Measurements from ENCODE around the gene KIFBP. TPM values are rescaled to one million over a fixed set of nuclear protein-coding genes. Genes with fewer than 3 reads are reported as not detected.

Gene KIFBP
- total RNA-seq, 3 donors from 2014 or later: 28.2 to 37.9 (median 29.1) TPM

DNA sequence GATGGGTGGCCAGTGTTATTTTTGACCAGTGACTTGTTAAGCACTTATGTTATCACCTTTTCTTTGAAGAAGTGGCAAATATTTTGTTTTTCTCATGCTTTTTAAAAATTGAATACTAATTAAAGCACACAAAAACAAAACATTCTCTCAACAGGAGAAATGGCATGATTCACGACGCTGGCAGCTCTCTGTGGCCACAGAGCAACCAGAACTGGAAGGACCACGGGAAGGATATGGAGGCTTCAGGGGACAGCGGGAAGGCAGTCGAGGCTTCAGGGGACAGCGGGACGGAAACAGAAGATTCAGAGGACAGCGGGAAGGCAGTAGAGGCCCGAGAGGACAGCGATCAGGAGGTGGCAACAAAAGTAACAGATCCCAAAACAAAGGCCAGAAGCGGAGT lies 6.2 kb upstream of the KIFBP start:
- H3K4me1 ChIP-seq: peaks cover 0 to 3% of the 10 kb centered on the region in 2 donors
- no peaks in the 10 kb centered on the region for H3K36me3 ChIP-seq
- no peak overlapping the region for H3K27ac ChIP-seq
- no peaks in the 10 kb centered on the region for H3K27me3 ChIP-seq
- no peak overlapping the region for H3K4me3 ChIP-seq
- intact Hi-C loops (cut with DNase I; ENCODE audit: low total_unique reads): no loop called here
- DNase-seq (ENCODE audit: low spot score in 2 of 2): no peak
- TF ChIP-seq, protein P1, sequence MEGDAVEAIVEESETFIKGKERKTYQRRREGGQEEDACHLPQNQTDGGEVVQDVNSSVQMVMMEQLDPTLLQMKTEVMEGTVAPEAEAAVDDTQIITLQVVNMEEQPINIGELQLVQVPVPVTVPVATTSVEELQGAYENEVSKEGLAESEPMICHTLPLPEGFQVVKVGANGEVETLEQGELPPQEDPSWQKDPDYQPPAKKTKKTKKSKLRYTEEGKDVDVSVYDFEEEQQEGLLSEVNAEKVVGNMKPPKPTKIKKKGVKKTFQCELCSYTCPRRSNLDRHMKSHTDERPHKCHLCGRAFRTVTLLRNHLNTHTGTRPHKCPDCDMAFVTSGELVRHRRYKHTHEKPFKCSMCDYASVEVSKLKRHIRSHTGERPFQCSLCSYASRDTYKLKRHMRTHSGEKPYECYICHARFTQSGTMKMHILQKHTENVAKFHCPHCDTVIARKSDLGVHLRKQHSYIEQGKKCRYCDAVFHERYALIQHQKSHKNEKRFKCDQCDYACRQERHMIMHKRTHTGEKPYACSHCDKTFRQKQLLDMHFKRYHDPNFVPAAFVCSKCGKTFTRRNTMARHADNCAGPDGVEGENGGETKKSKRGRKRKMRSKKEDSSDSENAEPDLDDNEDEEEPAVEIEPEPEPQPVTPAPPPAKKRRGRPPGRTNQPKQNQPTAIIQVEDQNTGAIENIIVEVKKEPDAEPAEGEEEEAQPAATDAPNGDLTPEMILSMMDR (IDR thresholded peaks at IDR 0.05): no peak
- TF ChIP-seq POLR2A (IDR thresholded peaks at IDR 0.05) (no peak), POLR2AphosphoS5 (IDR thresholded peaks at IDR 0.05) (no peak)
- no peaks in the 10 kb centered on the region for H3K9me3 ChIP-seq

DNA sequence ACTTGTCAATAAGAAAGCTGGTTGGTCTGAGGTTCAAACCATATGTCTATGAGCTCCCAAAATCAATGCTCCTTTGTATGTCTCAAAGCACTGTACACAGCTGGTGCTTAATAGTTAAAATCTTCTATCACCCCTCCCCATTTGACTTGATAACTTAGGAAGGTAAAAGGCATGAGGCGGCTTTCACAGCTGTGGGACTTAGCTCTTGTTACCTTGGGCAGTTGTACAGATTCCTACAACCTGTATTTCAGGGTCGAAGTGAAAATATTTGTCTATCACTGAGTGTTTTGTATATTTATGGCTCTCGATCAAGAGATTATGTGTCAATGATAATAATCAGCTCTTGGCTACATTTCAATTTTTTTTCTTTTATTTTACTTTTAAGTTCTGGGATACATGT lies 992 bp upstream of the KIFBP start:
- peaks cover 0 to 16% of the 10 kb centered on the region in 2 donors for H3K4me1 ChIP-seq
- H3K4me3 ChIP-seq: peak overlapping the region in 1 of 3 donors; percentile 97
- DNase-seq (ENCODE audit: low spot score in 2 of 2): no peak
- no peak overlapping the region for H3K27ac ChIP-seq
- intact Hi-C loops (cut with DNase I; ENCODE audit: low total_unique reads): no loop called here
- H3K9me3 ChIP-seq: no peaks in the 10 kb centered on the region
- H3K27me3 ChIP-seq: no peaks in the 10 kb centered on the region
- TF ChIP-seq POLR2A (IDR thresholded peaks at IDR 0.05) (no peak), POLR2AphosphoS5 (IDR thresholded peaks at IDR 0.05) (no peak)
- TF ChIP-seq, protein P1 (IDR thresholded peaks at IDR 0.05): no peak
- no peaks in the 10 kb centered on the region for H3K36me3 ChIP-seq

DNA sequence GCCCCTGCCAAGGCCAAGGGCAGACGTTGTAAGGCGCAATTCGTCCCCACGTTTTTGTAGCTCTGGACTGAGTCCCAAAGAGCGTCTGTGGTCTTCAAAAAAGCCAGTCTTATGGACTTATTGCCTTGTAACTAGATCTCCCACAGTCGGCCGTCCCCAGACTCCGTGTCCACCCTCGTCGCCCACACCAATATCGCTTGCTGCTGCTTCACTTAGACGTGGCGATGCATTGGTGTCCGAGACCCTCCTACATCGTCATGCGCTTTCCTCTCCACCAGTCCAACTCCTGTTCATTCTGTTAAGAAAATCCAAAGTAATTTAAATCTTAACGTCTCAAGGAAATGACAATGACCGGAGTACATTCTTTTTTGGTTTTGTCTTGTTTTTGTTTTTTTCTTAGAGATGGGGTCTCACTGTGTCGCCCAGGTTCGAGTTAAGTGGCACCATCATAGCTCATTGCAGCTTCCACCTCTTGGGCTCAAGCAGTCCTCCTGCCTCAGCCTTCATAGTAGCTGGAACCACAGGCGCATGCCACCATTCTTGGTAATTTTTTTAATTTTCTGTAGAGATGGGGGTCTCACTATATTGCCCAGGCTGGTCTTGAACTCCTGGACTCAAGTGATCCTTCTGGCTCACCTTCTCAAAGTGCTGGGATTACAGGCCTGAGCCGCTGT lies 851 bp downstream of the KIFBP start:
- H3K4me1 ChIP-seq: peaks cover 0 to 21% of the 10 kb centered on the region in 2 donors
- H3K36me3 ChIP-seq: no peaks in the 10 kb centered on the region
- no peaks in the 10 kb centered on the region for H3K27me3 ChIP-seq
- peak overlapping the region; percentile 87 to 93 for H3K27ac ChIP-seq
- peak overlapping the region; percentile 81 to 97 (median 97) for H3K4me3 ChIP-seq
- TF ChIP-seq POLR2AphosphoS5 (IDR thresholded peaks at IDR 0.05): no peak
- TF ChIP-seq, protein P1 (IDR thresholded peaks at IDR 0.05): no peak
- H3K9me3 ChIP-seq: no peaks in the 10 kb centered on the region
- DNase-seq (ENCODE audit: low spot score in 2 of 2): no peak
- intact Hi-C loops (cut with DNase I; ENCODE audit: low total_unique reads): no loop called here

GRCh38 chr10:68992636-68993440 lies 4.2 kb downstream of the KIFBP start:
- H3K4me1 ChIP-seq: peaks cover 0 to 17% of the 10 kb centered on the region in 2 donors
- no peaks in the 10 kb centered on the region for H3K36me3 ChIP-seq
- no peaks in the 10 kb centered on the region for H3K9me3 ChIP-seq
- TF ChIP-seq POLR2AphosphoS5 (IDR thresholded peaks at IDR 0.05): peak in 1 of 3 donors; percentile 19
- no peak for TF ChIP-seq POLR2A (IDR thresholded peaks at IDR 0.05)
- TF ChIP-seq, protein P1 (IDR thresholded peaks at IDR 0.05): no peak
- peak in 1 of 2 donors; percentile 36 for DNase-seq (ENCODE audit: low spot score in 2 of 2)
- H3K27ac ChIP-seq: peak overlapping the region; percentile 62 to 79
- H3K4me3 ChIP-seq: peak overlapping the region in 2 of 3 donors; percentile 7 to 18
- H3K27me3 ChIP-seq: no peaks in the 10 kb centered on the region
- intact Hi-C loops (cut with DNase I; ENCODE audit: low total_unique reads): no loop called here

DNA sequence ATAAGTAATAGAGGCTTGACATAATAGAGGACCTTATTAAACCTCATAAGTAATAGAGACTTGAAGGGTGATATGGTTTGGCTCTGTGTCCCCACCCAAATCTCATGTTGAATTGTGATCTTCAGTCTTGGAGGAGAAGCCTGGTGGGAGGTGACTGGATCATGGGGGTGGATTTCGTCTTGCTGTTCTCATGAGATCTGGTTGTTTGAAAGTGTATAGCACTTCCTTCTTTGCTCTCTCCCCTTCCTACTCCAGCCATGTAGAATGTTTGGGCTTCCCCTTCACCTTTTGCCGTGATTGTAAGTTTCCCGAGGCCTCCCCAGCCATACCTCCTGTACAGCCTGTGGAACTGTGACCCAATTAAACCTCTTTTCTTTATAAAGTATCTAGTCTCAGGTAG lies 8.6 kb downstream of the KIFBP start:
- intact Hi-C loops (cut with DNase I; ENCODE audit: low total_unique reads): no loop called here
- Histone ChIP-seq H3K36me3 (no peaks in the 10 kb centered on the region), H3K4me1 (peaks cover 0 to 10% of the 10 kb centered on the region in 2 donors), H3K9me3 (no peaks in the 10 kb centered on the region), H3K4me3 (no peak overlapping the region), H3K27ac (no peak overlapping the region), H3K27me3 (no peaks in the 10 kb centered on the region)
- TF ChIP-seq, protein P1 (IDR thresholded peaks at IDR 0.05): no peak
- TF ChIP-seq POLR2AphosphoS5 (IDR thresholded peaks at IDR 0.05) (no peak), POLR2A (IDR thresholded peaks at IDR 0.05) (no peak)
- DNase-seq (ENCODE audit: low spot score in 2 of 2): no peak

Data from breast epithelium (tissue), 4 donors.